Transverse colon (tissue), 3 donors: Measurements from ENCODE around the gene PNPO.

Experiments used
- CTCF ChIP-seq, 5 experiments: fragments of 200-600 bp in 3 of 5; fragments of 450-650 bp in 2 of 5; sonication (generic) in 3 of 5; IDR thresholded peaks; 1 replicate in 2 of 5; 2 replicates in 3 of 5; pipeline ENCODE4 v1.5.1; 2016 to 2017; ENCODE audit warnings: antibody characterized with exemption in 5 of 5, inconsistent platforms in 3 of 5, mild to moderate bottlenecking in 2 of 5, moderate library complexity in 1 of 5
- POLR2A ChIP-seq: fragments of 450-650 bp; IDR thresholded peaks from one replicate; pipeline ENCODE4 v1.6.1; 2016; ENCODE audit warnings: antibody characterized with exemption, mild to moderate bottlenecking, moderate library complexity

GRCh38 chr17:47997586-47997985 lies 56.2 kb downstream of the PNPO start:
- TF ChIP-seq POLR2A: no peak
- no peak for TF ChIP-seq CTCF (IDR thresholded peaks at IDR 0.05)
